OCI-LY7 (cell line): Measurements from ENCODE around the gene HYLS1. TPM values are rescaled to one million over a fixed set of nuclear protein-coding genes. Genes with fewer than 3 reads are reported as not detected.

Source experiments
- BruUV-seq: library from RNA; stranded (reverse); fragments of 400-500 nt; replicated peaks from 2 replicates; lab custom pipeline; 2021; lab: Mats Ljungman, UMichigan
- CTCF ChIA-PET: fragments of 300-600 bp; sonication (Branson Sonifier 250); formaldehyde crosslinking; loops from one replicate; lab custom pipeline; 2022; ENCODE audit warnings: antibody characterized with exemption; ENCODE audit not compliant: unreplicated experiment; lab: Charles Lee
- POLR2A ChIA-PET: fragments of 300-600 bp; sonication (Branson Sonifier 250); formaldehyde crosslinking; loops from one replicate; lab custom pipeline; 2022; ENCODE audit warnings: antibody characterized with exemption; lab: Charles Lee
- DNase-seq: peaks from one replicate; pipeline ENCODE4 v3.0.0-alpha.2; 2015; ENCODE audit warnings: low spot score
- H2AFZ ChIP-seq: fragments of 200-600 bp; sonication (generic), shearing (Covaris generic); 2 replicates; pipeline ENCODE4 v1.6.1; 2014; ENCODE audit warnings: mild to moderate bottlenecking, antibody characterized with exemption, low read length, moderate library complexity
- H3K27ac ChIP-seq: fragments of 200-600 bp; sonication (generic); 2 replicates; pipeline ENCODE4 v1.5.1; 2014; ENCODE audit warnings: mixed run types, low read depth, mild to moderate bottlenecking, moderate library complexity, low read length, inconsistent platforms; ENCODE audit not compliant: poor library complexity, severe bottlenecking
- H3K36me3 ChIP-seq: fragments of 200-600 bp; sonication (generic); 2 replicates; pipeline ENCODE4 v1.6.1; 2014; ENCODE audit warnings: mild to moderate bottlenecking, antibody characterized with exemption, low read length, moderate library complexity, mixed read lengths; ENCODE audit not compliant: insufficient read depth
- H3K4me1 ChIP-seq: fragments of 200-600 bp; sonication (generic); 2 replicates; pipeline ENCODE4 v1.5.1; 2014; ENCODE audit warnings: mild to moderate bottlenecking, low read length; ENCODE audit not compliant: insufficient read depth, poor library complexity, severe bottlenecking
- H3K4me2 ChIP-seq: fragments of 200-600 bp; sonication (generic); 2 replicates; pipeline ENCODE4 v1.6.1; 2014; ENCODE audit warnings: mild to moderate bottlenecking, low read length
- H3K4me3 ChIP-seq: fragments of 200-600 bp; sonication (generic); 2 replicates; pipeline ENCODE4 v1.5.1; 2014; ENCODE audit warnings: mild to moderate bottlenecking, low read depth, low read length; ENCODE audit not compliant: poor library complexity, severe bottlenecking
- H3K79me2 ChIP-seq: fragments of 200-600 bp; sonication (generic); 2 replicates; pipeline ENCODE4 v1.6.1; 2016; ENCODE audit warnings: low read depth, mild to moderate bottlenecking, low read length, moderate library complexity, mixed read lengths; ENCODE audit not compliant: insufficient read depth
- H3K9me2 ChIP-seq: fragments of 200-600 bp; sonication (generic); 2 replicates; pipeline ENCODE4 v1.6.1; 2016; ENCODE audit warnings: mild to moderate bottlenecking, low read length, mixed read lengths; ENCODE audit not compliant: insufficient read depth
- H3K9me3 ChIP-seq: fragments of 200-600 bp; sonication (generic); 2 replicates; pipeline ENCODE4 v1.6.1; 2014; ENCODE audit warnings: mild to moderate bottlenecking, mixed run types, low read length, mixed read lengths
- H4K20me1 ChIP-seq: fragments of 200-600 bp; sonication (generic); 2 replicates; pipeline ENCODE4 v1.6.1; 2014; ENCODE audit warnings: mild to moderate bottlenecking, antibody characterized with exemption, low read length, moderate library complexity, mixed read lengths; ENCODE audit not compliant: insufficient read depth
- CTCF ChIP-seq: fragments of 200-600 bp; sonication (generic); conservative IDR thresholded peaks from 2 replicates; pipeline ENCODE4 v1.5.1; 2014; ENCODE audit warnings: mild to moderate bottlenecking, antibody characterized with exemption, low read length, moderate library complexity, mixed read lengths
- EZH2phosphoT487 ChIP-seq: fragments of 200-600 bp; sonication (generic); IDR thresholded peaks from 2 replicates; pipeline ENCODE4 v1.6.1; 2018; ENCODE audit warnings: low read depth, borderline replicate concordance, mild to moderate bottlenecking, mixed run types, antibody characterized with exemption, low read length, moderate library complexity, mixed read lengths
- intact Hi-C: fragments of 100-400 bp; cut with micrococcal nuclease; formaldehyde crosslinking; loops from one replicate; pipeline ENCODE4 v1.10.0; 2022; ENCODE audit not compliant: unreplicated experiment
- total RNA-seq, 2 experiments: library from RNA; depleted of rRNA in 1 of 2; stranded (reverse); fragments of >200 nt in 1 of 2; shearing (Covaris generic) in 1 of 2; gene quantifications; 2 replicates each; pipeline ENCODE4 v1.2.3, GENCODE V29; 2014 to 2022

The HYLS1 gene
- total RNA-seq, 2 experiments from 2014 or later: 18.3 to 31.5 TPM

- H2AFZ ChIP-seq: no peak overlapping the region
- POLR2A ChIA-PET: no interaction called here
- BruUV-seq: TSS peak; percentile 4
These were observed 17.9 kb upstream of the HYLS1 start for GRCh38 chr11:125869521-125869920.

DNA sequence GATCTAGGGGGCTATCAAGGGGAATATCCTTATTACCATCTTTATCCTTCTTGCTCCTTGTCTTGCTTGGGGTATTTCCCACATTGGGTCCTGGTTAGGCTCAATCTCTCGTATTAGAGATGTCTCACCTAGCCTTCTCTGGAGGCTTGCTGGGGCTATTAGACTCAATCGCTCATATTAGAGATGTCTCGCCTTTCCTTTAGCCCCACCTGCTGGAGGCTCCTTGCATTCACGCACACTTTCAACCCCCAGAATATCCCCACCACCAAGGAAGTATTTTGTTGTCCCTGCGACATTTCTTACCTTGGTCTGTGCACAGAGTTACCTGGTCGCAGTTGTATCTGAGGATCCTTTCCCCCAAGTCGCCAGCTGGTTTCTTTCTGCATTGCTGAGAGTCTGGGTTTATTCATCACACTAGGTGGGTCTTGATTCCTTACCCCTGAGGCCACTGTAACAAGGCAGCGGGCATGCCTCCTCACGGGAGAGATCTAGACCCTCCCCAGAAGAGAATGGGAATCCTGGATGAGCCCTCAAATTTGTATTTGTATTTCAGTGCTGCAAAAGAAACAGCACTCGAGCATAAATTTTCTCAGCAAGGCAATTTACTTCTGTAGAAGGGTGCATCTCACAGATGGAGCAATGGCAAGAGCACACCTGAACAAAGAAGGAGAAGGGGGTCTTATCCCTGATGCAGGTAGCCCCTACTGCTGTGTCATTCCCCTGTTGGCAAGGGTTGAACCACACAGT lies 15.9 kb upstream of the HYLS1 start:
- Histone ChIP-seq H3K36me3 (peaks cover 24% of the 10 kb centered on the region), H2AFZ (no peak overlapping the region), H3K27ac (no peak overlapping the region), H3K79me2 (peaks cover 13% of the 10 kb centered on the region; the same call in 1 of the 2 replicates), H3K9me2 (no peaks in the 10 kb centered on the region), H4K20me1 (no peaks in the 10 kb centered on the region), H3K4me1 (peaks cover 3% of the 10 kb centered on the region), H3K9me3 (peaks cover 17% of the 10 kb centered on the region), H3K4me2 (no peak overlapping the region), H3K4me3 (no peak overlapping the region)
- CTCF ChIA-PET: no interaction called here
- POLR2A ChIA-PET: no interaction called here
- DNase-seq: peak; percentile 20
- BruUV-seq: no TSS peak
- TF ChIP-seq CTCF (peak; percentile 60), EZH2phosphoT487 (no peak)
- intact Hi-C loops: loop anchor here (5.0 kb wide), 1 partner anchor 304 kb away; the partner anchor contains the start of gene EI24

More at GRCh38 chr11:125869521-125869920, 17.9 kb upstream of the HYLS1 start:
- CTCF ChIA-PET: no interaction called here
- Histone ChIP-seq H4K20me1 (no peaks in the 10 kb centered on the region), H3K4me3 (no peak overlapping the region), H3K9me3 (peaks cover 21% of the 10 kb centered on the region), H3K9me2 (no peaks in the 10 kb centered on the region), H3K36me3 (peaks cover 24% of the 10 kb centered on the region), H3K4me2 (no peak overlapping the region), H3K79me2 (peaks cover 6% of the 10 kb centered on the region; the same call in 1 of the 2 replicates), H3K27ac (no peak overlapping the region), H3K4me1 (peaks cover 3% of the 10 kb centered on the region)
- intact Hi-C loops: no loop called here
- TF ChIP-seq EZH2phosphoT487 (no peak), CTCF (no peak)
- no peak for DNase-seq

- intact Hi-C loops: loop anchor here (5.0 kb wide), 1 partner anchor 305 kb away; the partner anchor contains the start of gene EI24
- POLR2A ChIA-PET: no interaction called here
- H3K4me3 ChIP-seq: no peak overlapping the region
- H3K79me2 ChIP-seq: peaks cover 13% of the 10 kb centered on the region; the same call in 1 of the 2 replicates
- CTCF ChIA-PET: no interaction called here
- H4K20me1 ChIP-seq: no peaks in the 10 kb centered on the region
- peak; percentile 23 for DNase-seq
- H3K27ac ChIP-seq: no peak overlapping the region
- H3K36me3 ChIP-seq: peaks cover 24% of the 10 kb centered on the region
- no peaks in the 10 kb centered on the region for H3K9me2 ChIP-seq
- TF ChIP-seq CTCF: no peak
- no TSS peak for BruUV-seq
- no peak overlapping the region for H3K4me2 ChIP-seq
- peaks cover 3% of the 10 kb centered on the region for H3K4me1 ChIP-seq
- H2AFZ ChIP-seq: no peak overlapping the region
- H3K9me3 ChIP-seq: peaks cover 17% of the 10 kb centered on the region
These were observed 15.4 kb upstream of the HYLS1 start for GRCh38 chr11:125872138-125872491.
